Endothelial cell of umbilical vein (primary cell): ENCODE measurements around the gene SERF2.
"Not testable (repeated sequence)": the region's sequence is repeated elsewhere in the genome, so short reads cannot be mapped to it uniquely, and the experiment has no call there.

Experiments used
- EZH2 ChIP-seq: IDR thresholded peaks from 2 replicates; pipeline ENCODE4 v1.6.1; 2012; ENCODE audit warnings: borderline replicate concordance, low read depth, mild to moderate bottlenecking, moderate library complexity, low read length, inconsistent platforms; ENCODE audit not compliant: severe bottlenecking
- GATA2 ChIP-seq: IDR thresholded peaks from 2 replicates; pipeline ENCODE4 v1.7.0; 2011; ENCODE audit warnings: low read depth, mild to moderate bottlenecking, moderate library complexity, mixed read lengths, low read length; ENCODE audit not compliant: insufficient read length, insufficient read depth
- POLR2A ChIP-seq: IDR thresholded peaks from 2 replicates; pipeline ENCODE4 v1.6.1; 2012; ENCODE audit warnings: low read depth, mild to moderate bottlenecking, control low read depth, low read length
- POLR2AphosphoS5 ChIP-seq: IDR thresholded peaks from 2 replicates; pipeline ENCODE4 v1.6.1; 2012; ENCODE audit warnings: low read depth, mild to moderate bottlenecking, control low read depth, low read length, moderate library complexity; ENCODE audit not compliant: insufficient read depth
- TF ChIP-seq, protein P1 (sequence below), 2 donors: IDR thresholded peaks; 1 replicate in 1 of 2; 2 replicates in 1 of 2; pipeline ENCODE4 v1.5.1; 2011; ENCODE audit warnings: low read length in 2 of 2, mild to moderate bottlenecking in 2 of 2, moderate library complexity in 2 of 2, control low read depth in 1 of 2, inconsistent platforms in 1 of 2, low read depth in 1 of 2; ENCODE audit not compliant: insufficient read depth in 1 of 2; ENCODE audit errors: extremely low read depth in 1 of 2

- TF ChIP-seq, protein P1, sequence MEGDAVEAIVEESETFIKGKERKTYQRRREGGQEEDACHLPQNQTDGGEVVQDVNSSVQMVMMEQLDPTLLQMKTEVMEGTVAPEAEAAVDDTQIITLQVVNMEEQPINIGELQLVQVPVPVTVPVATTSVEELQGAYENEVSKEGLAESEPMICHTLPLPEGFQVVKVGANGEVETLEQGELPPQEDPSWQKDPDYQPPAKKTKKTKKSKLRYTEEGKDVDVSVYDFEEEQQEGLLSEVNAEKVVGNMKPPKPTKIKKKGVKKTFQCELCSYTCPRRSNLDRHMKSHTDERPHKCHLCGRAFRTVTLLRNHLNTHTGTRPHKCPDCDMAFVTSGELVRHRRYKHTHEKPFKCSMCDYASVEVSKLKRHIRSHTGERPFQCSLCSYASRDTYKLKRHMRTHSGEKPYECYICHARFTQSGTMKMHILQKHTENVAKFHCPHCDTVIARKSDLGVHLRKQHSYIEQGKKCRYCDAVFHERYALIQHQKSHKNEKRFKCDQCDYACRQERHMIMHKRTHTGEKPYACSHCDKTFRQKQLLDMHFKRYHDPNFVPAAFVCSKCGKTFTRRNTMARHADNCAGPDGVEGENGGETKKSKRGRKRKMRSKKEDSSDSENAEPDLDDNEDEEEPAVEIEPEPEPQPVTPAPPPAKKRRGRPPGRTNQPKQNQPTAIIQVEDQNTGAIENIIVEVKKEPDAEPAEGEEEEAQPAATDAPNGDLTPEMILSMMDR (IDR thresholded peaks at IDR 0.05; ENCODE audit: extremely low read depth in 1 of 2, insufficient read depth in 1 of 2, low read depth in 1 of 2, low read length in 2 of 2) = peak in 1 of 2 donors; percentile 13
- TF ChIP-seq POLR2A = peak; percentile 80
- TF ChIP-seq POLR2AphosphoS5 = peak; percentile 94
- TF ChIP-seq EZH2, GATA2: not testable (repeated sequence)
Observed at GRCh38 chr15:43746245-43746902, 45.7 kb upstream of the SERF2 start, which contains the start of gene PDIA3.
